ENCODE results near the gene OPCML. TPM values are rescaled to one million over a fixed set of nuclear protein-coding genes. Genes with fewer than 3 reads are reported as not detected.

OPCML gene
- total RNA-seq, 2 donors from 2014 or later: 0.34 TPM; not detected in 1

DNA sequence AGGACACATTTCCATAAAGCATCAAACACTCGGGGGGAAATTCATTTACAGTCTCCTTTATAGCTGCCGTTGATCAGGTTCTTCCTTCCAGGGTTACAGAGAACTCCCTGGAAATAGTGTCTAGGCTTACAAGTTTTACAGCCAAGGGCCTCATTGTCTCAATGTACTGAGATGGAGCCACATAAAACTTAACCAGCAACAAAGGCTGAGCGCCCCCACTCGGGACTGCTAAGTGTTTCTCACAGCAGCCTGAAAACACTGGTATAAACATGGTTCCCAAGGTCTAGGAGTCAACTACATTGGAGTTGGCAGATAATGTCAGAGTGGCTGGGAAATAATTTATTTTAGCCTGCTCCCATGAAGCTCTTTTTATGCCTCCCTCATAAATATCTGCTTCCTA is 686.2 kb downstream of the OPCML start:
- no peak overlapping the region for H3K27ac ChIP-seq

DNA sequence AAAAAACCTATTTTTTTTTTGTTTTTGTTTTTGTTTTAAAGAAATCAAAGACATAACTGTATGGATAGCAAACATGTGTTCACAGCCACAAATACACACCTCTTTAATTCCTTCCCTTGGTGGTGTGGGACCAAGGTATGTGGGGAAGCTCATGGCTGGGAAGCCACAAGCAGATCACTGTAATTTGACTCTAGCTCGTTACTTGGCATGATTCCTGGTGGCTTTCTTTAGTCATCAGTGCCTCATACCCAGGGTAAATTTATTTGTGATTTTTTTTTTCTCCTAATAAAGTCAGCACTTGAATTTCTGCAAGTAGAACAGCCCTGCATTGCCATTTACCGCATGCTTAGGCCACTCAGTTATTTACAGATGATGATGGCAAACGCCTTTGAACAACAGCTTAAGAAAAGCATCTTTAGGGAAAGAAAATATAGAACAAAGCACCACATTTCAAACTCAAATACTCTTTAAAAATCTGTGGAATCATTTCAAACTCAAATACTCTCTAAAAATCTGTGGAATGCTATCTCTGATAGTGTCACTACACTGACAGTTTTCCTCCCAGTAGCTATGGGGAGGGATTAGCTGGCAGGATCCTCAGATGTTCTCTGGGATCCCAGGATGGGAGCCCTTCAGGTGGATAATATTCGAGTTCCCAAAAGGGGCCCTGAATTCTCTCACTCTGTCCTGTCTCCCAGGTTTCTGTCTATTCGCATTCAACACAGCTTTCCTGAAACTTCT is 687.2 kb downstream of the OPCML start:
- no peak overlapping the region for H3K27ac ChIP-seq
- no peak for DNase-seq (ENCODE audit: low spot score)
- H3K4me3 ChIP-seq: no peak overlapping the region
- TF ChIP-seq, protein P1, sequence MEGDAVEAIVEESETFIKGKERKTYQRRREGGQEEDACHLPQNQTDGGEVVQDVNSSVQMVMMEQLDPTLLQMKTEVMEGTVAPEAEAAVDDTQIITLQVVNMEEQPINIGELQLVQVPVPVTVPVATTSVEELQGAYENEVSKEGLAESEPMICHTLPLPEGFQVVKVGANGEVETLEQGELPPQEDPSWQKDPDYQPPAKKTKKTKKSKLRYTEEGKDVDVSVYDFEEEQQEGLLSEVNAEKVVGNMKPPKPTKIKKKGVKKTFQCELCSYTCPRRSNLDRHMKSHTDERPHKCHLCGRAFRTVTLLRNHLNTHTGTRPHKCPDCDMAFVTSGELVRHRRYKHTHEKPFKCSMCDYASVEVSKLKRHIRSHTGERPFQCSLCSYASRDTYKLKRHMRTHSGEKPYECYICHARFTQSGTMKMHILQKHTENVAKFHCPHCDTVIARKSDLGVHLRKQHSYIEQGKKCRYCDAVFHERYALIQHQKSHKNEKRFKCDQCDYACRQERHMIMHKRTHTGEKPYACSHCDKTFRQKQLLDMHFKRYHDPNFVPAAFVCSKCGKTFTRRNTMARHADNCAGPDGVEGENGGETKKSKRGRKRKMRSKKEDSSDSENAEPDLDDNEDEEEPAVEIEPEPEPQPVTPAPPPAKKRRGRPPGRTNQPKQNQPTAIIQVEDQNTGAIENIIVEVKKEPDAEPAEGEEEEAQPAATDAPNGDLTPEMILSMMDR (IDR thresholded peaks at IDR 0.05): no peak
- TF ChIP-seq POLR2AphosphoS5 (IDR thresholded peaks at IDR 0.05): no peak
- intact Hi-C loops (cut with DNase I): no loop called here
- no peaks in the 10 kb centered on the region for H3K36me3 ChIP-seq
- no peaks in the 10 kb centered on the region for H3K27me3 ChIP-seq (replicated peaks; ENCODE audit: insufficient read depth)
- H3K4me1 ChIP-seq (replicated peaks): no peaks in the 10 kb centered on the region
- WGBS: 43% methylated on average over 5 of the region's 5 CpGs
- H3K9me3 ChIP-seq: no peaks in the 10 kb centered on the region

More for the DNA sequence above, 686.2 kb downstream of the OPCML start:
- Histone ChIP-seq H3K9me3 (no peaks in the 10 kb centered on the region), H3K4me1 (replicated peaks) (no peaks in the 10 kb centered on the region), H3K36me3 (no peaks in the 10 kb centered on the region), H3K27me3 (replicated peaks; ENCODE audit: insufficient read depth) (no peaks in the 10 kb centered on the region), H3K4me3 (no peak overlapping the region)
- TF ChIP-seq POLR2A (IDR thresholded peaks at IDR 0.05) (no peak), POLR2AphosphoS5 (IDR thresholded peaks at IDR 0.05) (no peak)
- TF ChIP-seq, protein P1 (IDR thresholded peaks at IDR 0.05): no peak
- intact Hi-C loops (cut with DNase I): no loop called here
- WGBS: 30% methylated on average over 4 of the region's 4 CpGs
- DNase-seq (ENCODE audit: low spot score): no peak

DNA sequence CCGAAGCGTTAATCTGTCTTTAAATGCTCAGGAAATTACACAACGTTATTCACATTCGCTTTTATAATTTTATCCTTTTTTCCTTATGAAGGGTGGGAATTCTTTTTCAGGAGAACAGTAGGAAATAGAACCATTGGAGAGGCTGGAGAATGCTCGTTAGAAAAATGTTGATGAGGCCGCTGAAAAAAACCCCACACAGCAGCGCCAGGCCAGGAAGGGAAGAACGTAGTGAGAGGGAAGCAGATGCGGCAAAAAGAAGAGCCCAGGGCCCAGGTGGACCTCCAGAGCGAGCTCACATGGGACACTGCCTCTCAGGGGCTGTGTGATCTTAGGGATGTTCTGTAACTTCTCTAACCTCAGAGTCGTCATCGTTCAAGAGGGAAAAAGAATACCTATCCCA is 691.6 kb downstream of the OPCML start:
- DNase-seq (ENCODE audit: low spot score): no peak
- Histone ChIP-seq H3K36me3 (no peaks in the 10 kb centered on the region), H3K27ac (no peak overlapping the region), H3K9me3 (no peaks in the 10 kb centered on the region), H3K4me3 (no peak overlapping the region), H3K4me1 (replicated peaks) (no peaks in the 10 kb centered on the region), H3K27me3 (replicated peaks; ENCODE audit: insufficient read depth) (no peaks in the 10 kb centered on the region)
- intact Hi-C loops (cut with DNase I): no loop called here
- WGBS: 89% methylated on average over 12 of the region's 12 CpGs
- TF ChIP-seq POLR2A (IDR thresholded peaks at IDR 0.05): no peak
- no peak for TF ChIP-seq POLR2AphosphoS5 (IDR thresholded peaks at IDR 0.05)
- TF ChIP-seq, protein P1 (IDR thresholded peaks at IDR 0.05): no peak

DNA sequence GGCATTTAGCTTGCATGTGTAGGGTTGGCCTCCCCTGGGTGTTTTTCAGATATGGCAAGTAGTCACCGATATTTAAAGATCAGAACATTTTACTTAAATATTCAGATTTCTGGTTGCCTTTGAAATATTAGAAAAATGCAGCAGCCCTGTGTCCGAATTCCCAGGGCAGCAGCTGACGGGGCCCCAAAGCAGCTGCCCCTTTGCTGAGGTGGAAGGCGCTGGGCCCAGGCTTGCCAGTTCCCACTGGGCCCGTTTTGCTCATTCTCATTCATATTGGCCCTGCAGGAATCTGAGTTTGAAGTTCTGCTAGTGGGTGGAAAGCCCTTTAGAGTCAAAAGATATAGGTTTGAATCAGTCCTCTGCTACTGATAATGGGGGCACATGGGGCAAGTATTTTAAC is 692.1 kb downstream of the OPCML start:
- intact Hi-C loops (cut with DNase I): no loop called here
- no peak for DNase-seq (ENCODE audit: low spot score)

More for the DNA sequence above, 692.1 kb downstream of the OPCML start:
- Histone ChIP-seq H3K9me3 (no peaks in the 10 kb centered on the region), H3K4me3 (no peak overlapping the region), H3K4me1 (replicated peaks) (no peaks in the 10 kb centered on the region), H3K36me3 (no peaks in the 10 kb centered on the region), H3K27ac (no peak overlapping the region), H3K27me3 (replicated peaks; ENCODE audit: insufficient read depth) (no peaks in the 10 kb centered on the region)
- TF ChIP-seq POLR2A (IDR thresholded peaks at IDR 0.05) (no peak), POLR2AphosphoS5 (IDR thresholded peaks at IDR 0.05) (no peak)
- TF ChIP-seq, protein P1 (IDR thresholded peaks at IDR 0.05): no peak
- 58% methylated on average over 5 of the region's 5 CpGs for WGBS

Data from prostate gland (tissue), 2 donors.